ENCODE results near the gene MTUS2. TPM values are rescaled to one million over a fixed set of nuclear protein-coding genes. Genes with fewer than 3 reads are reported as not detected.

The MTUS2 gene
- total RNA-seq, 1 experiment from 2014 or later: not detected

DNA sequence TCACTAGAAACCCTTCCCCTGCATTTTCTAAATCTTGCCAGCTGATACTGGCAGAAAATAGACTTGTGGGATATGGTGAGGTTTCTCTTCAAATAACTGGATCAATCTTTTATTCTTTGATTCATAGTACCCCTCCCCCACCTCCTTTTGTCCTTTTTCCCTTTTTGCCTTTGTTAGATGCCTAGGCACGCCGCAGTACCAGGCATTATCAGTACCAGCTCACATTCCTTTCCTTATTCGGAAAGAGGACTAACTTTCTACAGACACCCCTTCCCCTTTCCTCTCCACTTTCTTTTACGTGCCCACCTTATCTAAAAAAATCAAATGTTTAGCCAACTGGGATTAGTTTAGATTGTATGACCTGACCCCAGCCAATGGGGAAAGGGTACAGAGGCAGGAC lies 226.4 kb downstream of the MTUS2 start:
- Histone ChIP-seq H3K9ac (ENCODE audit: low read length) (no peak overlapping the region), H2AFZ (ENCODE audit: low read length) (no peak overlapping the region), H3K79me2 (ENCODE audit: low read length) (no peaks in the 10 kb centered on the region), H3F3A (ENCODE audit: low read length, unreplicated experiment) (no peaks in the 10 kb centered on the region), H4K20me1 (ENCODE audit: low read length) (no peaks in the 10 kb centered on the region), H3K27ac (ENCODE audit: low read length) (no peak overlapping the region), H3K4me1 (ENCODE audit: insufficient read depth, low read length) (no peaks in the 10 kb centered on the region), H3K9me3 (ENCODE audit: low read length) (no peaks in the 10 kb centered on the region), H3K4me3 (ENCODE audit: low read length) (no peak overlapping the region), H3K36me3 (ENCODE audit: low read depth, low read length) (no peaks in the 10 kb centered on the region), H3K4me2 (ENCODE audit: low read length) (no peak overlapping the region), H3K9me2 (replicated peaks; ENCODE audit: low read length) (no peaks in the 10 kb centered on the region), H3K27me3 (ENCODE audit: low read length) (no peaks in the 10 kb centered on the region)
- ATAC-seq: no peak
- ChIA-PET POLR2A (ENCODE audit: unreplicated experiment) (no interaction called here), CTCF (no interaction called here)
- no peak for TF ChIP-seq EZH2phosphoT487 (IDR thresholded peaks at IDR 0.05; ENCODE audit: borderline replicate concordance, low read length)
- TF ChIP-seq, protein P1, sequence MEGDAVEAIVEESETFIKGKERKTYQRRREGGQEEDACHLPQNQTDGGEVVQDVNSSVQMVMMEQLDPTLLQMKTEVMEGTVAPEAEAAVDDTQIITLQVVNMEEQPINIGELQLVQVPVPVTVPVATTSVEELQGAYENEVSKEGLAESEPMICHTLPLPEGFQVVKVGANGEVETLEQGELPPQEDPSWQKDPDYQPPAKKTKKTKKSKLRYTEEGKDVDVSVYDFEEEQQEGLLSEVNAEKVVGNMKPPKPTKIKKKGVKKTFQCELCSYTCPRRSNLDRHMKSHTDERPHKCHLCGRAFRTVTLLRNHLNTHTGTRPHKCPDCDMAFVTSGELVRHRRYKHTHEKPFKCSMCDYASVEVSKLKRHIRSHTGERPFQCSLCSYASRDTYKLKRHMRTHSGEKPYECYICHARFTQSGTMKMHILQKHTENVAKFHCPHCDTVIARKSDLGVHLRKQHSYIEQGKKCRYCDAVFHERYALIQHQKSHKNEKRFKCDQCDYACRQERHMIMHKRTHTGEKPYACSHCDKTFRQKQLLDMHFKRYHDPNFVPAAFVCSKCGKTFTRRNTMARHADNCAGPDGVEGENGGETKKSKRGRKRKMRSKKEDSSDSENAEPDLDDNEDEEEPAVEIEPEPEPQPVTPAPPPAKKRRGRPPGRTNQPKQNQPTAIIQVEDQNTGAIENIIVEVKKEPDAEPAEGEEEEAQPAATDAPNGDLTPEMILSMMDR (conservative IDR thresholded peaks at IDR 0.05; ENCODE audit: low read depth, low read length): no peak
- TF ChIP-seq EZH2 (IDR thresholded peaks at IDR 0.05; ENCODE audit: low read length, unreplicated experiment): no peak
- intact Hi-C loops (cut with micrococcal nuclease): no loop called here
- no TSS peak for BruUV-seq (replicated peaks)
- no peak for DNase-seq

DNA sequence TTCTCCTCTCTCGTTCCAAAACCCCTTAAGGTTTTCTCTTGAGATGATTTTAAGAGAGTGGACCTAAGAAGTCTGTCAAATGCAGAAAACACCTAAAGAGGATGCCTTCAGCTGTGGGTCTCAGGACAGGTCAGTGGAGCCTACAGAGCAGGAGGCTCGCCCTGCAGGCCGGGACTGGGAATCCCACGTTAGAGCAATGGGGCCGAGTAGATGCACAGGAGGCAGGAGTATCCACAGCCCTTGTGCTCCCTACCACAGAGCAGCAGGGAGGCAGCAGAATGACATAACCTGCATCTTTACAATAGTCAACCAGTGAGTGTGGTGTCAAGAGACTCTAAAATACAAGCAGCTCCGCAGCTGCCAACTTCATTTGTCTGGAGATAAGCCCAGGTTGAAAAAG lies 229.4 kb downstream of the MTUS2 start:
- H3K9me3 ChIP-seq (ENCODE audit: low read length): no peaks in the 10 kb centered on the region
- H2AFZ ChIP-seq (ENCODE audit: low read length): no peak overlapping the region
- H3F3A ChIP-seq (ENCODE audit: low read length, unreplicated experiment): no peaks in the 10 kb centered on the region
- ATAC-seq (no peak), DNase-seq (no peak)
- no peaks in the 10 kb centered on the region for H3K79me2 ChIP-seq (ENCODE audit: low read length)
- H3K36me3 ChIP-seq (ENCODE audit: low read depth, low read length): no peaks in the 10 kb centered on the region
- ChIA-PET POLR2A (ENCODE audit: unreplicated experiment) (no interaction called here), CTCF (no interaction called here)
- no TSS peak for BruUV-seq (replicated peaks)
- H3K27ac ChIP-seq (ENCODE audit: low read length): no peak overlapping the region
- TF ChIP-seq EZH2phosphoT487 (IDR thresholded peaks at IDR 0.05; ENCODE audit: borderline replicate concordance, low read length) (no peak), EZH2 (IDR thresholded peaks at IDR 0.05; ENCODE audit: low read length, unreplicated experiment) (no peak)
- TF ChIP-seq, protein P1 (conservative IDR thresholded peaks at IDR 0.05; ENCODE audit: low read depth, low read length): no peak
- H3K4me2 ChIP-seq (ENCODE audit: low read length): no peak overlapping the region
- H3K27me3 ChIP-seq (ENCODE audit: low read length): no peaks in the 10 kb centered on the region
- H3K9ac ChIP-seq (ENCODE audit: low read length): no peak overlapping the region
- H3K4me3 ChIP-seq (ENCODE audit: low read length): no peak overlapping the region
- H3K4me1 ChIP-seq (ENCODE audit: insufficient read depth, low read length): no peaks in the 10 kb centered on the region
- no peaks in the 10 kb centered on the region for H4K20me1 ChIP-seq (ENCODE audit: low read length)
- intact Hi-C loops (cut with micrococcal nuclease): no loop called here
- no peaks in the 10 kb centered on the region for H3K9me2 ChIP-seq (replicated peaks; ENCODE audit: low read length)

DNA sequence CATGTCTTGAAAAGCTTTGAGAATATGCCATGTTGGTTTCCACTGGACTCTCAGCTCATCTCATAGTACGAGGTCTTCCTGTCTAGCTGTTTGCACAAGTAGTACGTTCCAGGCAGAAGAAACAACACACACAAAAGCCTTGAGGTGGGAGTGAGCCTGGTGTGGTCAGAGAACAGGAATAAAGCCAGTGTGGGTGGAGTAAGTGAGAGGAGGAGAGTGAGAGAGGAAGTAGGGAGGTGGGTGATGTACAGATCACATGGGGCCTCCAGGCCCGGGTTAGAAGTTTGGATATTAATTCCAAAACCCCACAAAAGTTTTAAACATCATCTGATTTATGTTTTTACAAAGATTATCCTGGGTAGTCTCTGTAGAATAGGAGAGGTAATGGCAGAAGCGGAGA lies 230.6 kb downstream of the MTUS2 start:
- CTCF ChIA-PET: no interaction called here
- intact Hi-C loops (cut with micrococcal nuclease): no loop called here
- no peak overlapping the region for H3K9ac ChIP-seq (ENCODE audit: low read length)

More for the DNA sequence above, 230.6 kb downstream of the MTUS2 start:
- Histone ChIP-seq H2AFZ (ENCODE audit: low read length) (no peak overlapping the region), H3F3A (ENCODE audit: low read length, unreplicated experiment) (no peaks in the 10 kb centered on the region), H3K4me1 (ENCODE audit: insufficient read depth, low read length) (no peaks in the 10 kb centered on the region), H3K9me3 (ENCODE audit: low read length) (peaks cover 6% of the 10 kb centered on the region; the same call in 1 of the 2 replicates), H3K36me3 (ENCODE audit: low read depth, low read length) (no peaks in the 10 kb centered on the region), H4K20me1 (ENCODE audit: low read length) (no peaks in the 10 kb centered on the region), H3K9me2 (replicated peaks; ENCODE audit: low read length) (no peaks in the 10 kb centered on the region), H3K79me2 (ENCODE audit: low read length) (no peaks in the 10 kb centered on the region), H3K27ac (ENCODE audit: low read length) (no peak overlapping the region), H3K4me2 (ENCODE audit: low read length) (no peak overlapping the region), H3K4me3 (ENCODE audit: low read length) (no peak overlapping the region), H3K27me3 (ENCODE audit: low read length) (no peaks in the 10 kb centered on the region)
- POLR2A ChIA-PET (ENCODE audit: unreplicated experiment): no interaction called here
- DNase-seq (no peak), ATAC-seq (no peak)
- no TSS peak for BruUV-seq (replicated peaks)
- TF ChIP-seq EZH2phosphoT487 (IDR thresholded peaks at IDR 0.05; ENCODE audit: borderline replicate concordance, low read length) (no peak), EZH2 (IDR thresholded peaks at IDR 0.05; ENCODE audit: low read length, unreplicated experiment) (no peak)
- TF ChIP-seq, protein P1 (conservative IDR thresholded peaks at IDR 0.05; ENCODE audit: low read depth, low read length): no peak
